Mucosa of rectum (tissue), 2 donors: ENCODE measurements around the gene RHBDL2.
"Not testable (repeated sequence)": the region's sequence is repeated elsewhere in the genome, so short reads cannot be mapped to it uniquely, and the experiment has no call there.

Experiments
- H3K27ac ChIP-seq, 2 donors: one replicate each; pipeline ENCODE4 v1.7.0; 2013; ENCODE audit warnings: inconsistent platforms in 2 of 2, low read depth in 2 of 2, low read length in 2 of 2
- H3K27me3 ChIP-seq, 2 donors: one replicate each; pipeline ENCODE4 v1.7.0; 2013; ENCODE audit warnings: low read length in 2 of 2; ENCODE audit not compliant: control insufficient read depth in 2 of 2, insufficient read depth in 2 of 2
- H3K36me3 ChIP-seq, 2 donors: one replicate each; pipeline ENCODE4 v1.7.0; 2013; ENCODE audit warnings: low read length in 2 of 2; ENCODE audit not compliant: control insufficient read depth in 2 of 2, insufficient read depth in 2 of 2
- H3K4me1 ChIP-seq, 2 donors: one replicate each; pipeline ENCODE4 v1.7.0; 2013; ENCODE audit warnings: low read length in 2 of 2, mild to moderate bottlenecking in 1 of 2; ENCODE audit not compliant: control insufficient read depth in 2 of 2, insufficient read depth in 2 of 2
- H3K4me3 ChIP-seq, 2 donors: one replicate each; pipeline ENCODE4 v1.7.0; 2013; ENCODE audit warnings: low read length in 2 of 2
- H3K9ac ChIP-seq, 2 donors: one replicate each; pipeline ENCODE4 v1.7.0; 2013; ENCODE audit warnings: low read length in 2 of 2, low read depth in 1 of 2, mild to moderate bottlenecking in 1 of 2
- H3K9me3 ChIP-seq, 2 donors: one replicate each; pipeline ENCODE4 v1.7.0; 2013; ENCODE audit warnings: low read length in 2 of 2; ENCODE audit not compliant: control insufficient read depth in 2 of 2
- donor health status: healthy.
- donor health status: Normal muscosa, but diverticular disease.

Gene RHBDL2

GRCh38 chr1:38860454-38860795 is 81.2 kb downstream of the RHBDL2 start:
- Histone ChIP-seq H3K27ac (peak overlapping the region in 1 of 2 donors; percentile 70), H3K4me3 (peak overlapping the region; percentile 89 to 94), H3K9me3 (no peaks in the 10 kb centered on the region), H3K27me3 (no peaks in the 10 kb centered on the region), H3K9ac (peak overlapping the region; percentile 81 to 95), H3K4me1 (peaks cover 15 to 25% of the 10 kb centered on the region in 2 donors), H3K36me3 (peaks cover 15 to 18% of the 10 kb centered on the region in 2 donors)

- H3K4me3 ChIP-seq: peak within 1 kb of the TSS; percentile 89 to 94
- H3K27me3 ChIP-seq: no peaks in the 10 kb centered on the region
- peaks cover 15 to 25% of the 10 kb centered on the region in 2 donors for H3K4me1 ChIP-seq
- no peaks in the 10 kb centered on the region for H3K9me3 ChIP-seq
- peak within 1 kb of the TSS; percentile 81 to 95 for H3K9ac ChIP-seq
- H3K27ac ChIP-seq: peak within 1 kb of the TSS; percentile 85 to 88
- peaks cover 18 to 23% of the 10 kb centered on the region in 2 donors for H3K36me3 ChIP-seq
Measured at GRCh38 chr1:38859561-38860453, 81.8 kb downstream of the RHBDL2 start, which contains the start of gene RRAGC. Gene RRAGC (minus strand): TSS chr1:38859772. CDS start chr1:38859646, 126 bp downstream.

- peaks cover 18 to 24% of the 10 kb centered on the region in 2 donors for H3K36me3 ChIP-seq
- H3K4me3 ChIP-seq: peak overlapping the region; percentile 77 to 86
- peak overlapping the region; percentile 76 to 86 for H3K9ac ChIP-seq
- no peaks in the 10 kb centered on the region for H3K9me3 ChIP-seq
- no peaks in the 10 kb centered on the region for H3K27me3 ChIP-seq
- peak overlapping the region; percentile 85 to 88 for H3K27ac ChIP-seq
- peaks cover 15 to 25% of the 10 kb centered on the region in 2 donors for H3K4me1 ChIP-seq
Measured at GRCh38 chr1:38858833-38859560, 82.6 kb downstream of the RHBDL2 start.

GRCh38 chr1:38852780-38853179 is 88.8 kb downstream of the RHBDL2 start:
- Histone ChIP-seq H3K36me3 (peaks cover 46 to 47% of the 10 kb centered on the region in 2 donors), H3K9me3 (no peaks in the 10 kb centered on the region), H3K27ac (no peak overlapping the region), H3K27me3 (no peaks in the 10 kb centered on the region), H3K4me1 (peaks cover under 1 to 5% of the 10 kb centered on the region in 2 donors), H3K9ac (no peak overlapping the region), H3K4me3 (no peak overlapping the region)

GRCh38 chr1:38848071-38848470 is 93.6 kb downstream of the RHBDL2 start:
- H3K9ac ChIP-seq: no peak overlapping the region
- H3K4me3 ChIP-seq: no peak overlapping the region
- H3K27ac ChIP-seq: no peak overlapping the region
- no peaks in the 10 kb centered on the region for H3K9me3 ChIP-seq
- H3K27me3 ChIP-seq: no peaks in the 10 kb centered on the region
- peaks cover 38 to 44% of the 10 kb centered on the region in 2 donors for H3K36me3 ChIP-seq
- H3K4me1 ChIP-seq: no peaks in the 10 kb centered on the region

GRCh38 chr1:38846210-38846609 is 95.4 kb downstream of the RHBDL2 start:
- no peaks in the 10 kb centered on the region for H3K9me3 ChIP-seq
- peaks cover 31% of the 10 kb centered on the region in 2 donors for H3K36me3 ChIP-seq
- no peaks in the 10 kb centered on the region for H3K27me3 ChIP-seq
- no peak overlapping the region for H3K9ac ChIP-seq
- H3K4me3 ChIP-seq: no peak overlapping the region
- H3K27ac ChIP-seq: no peak overlapping the region
- H3K4me1 ChIP-seq: no peaks in the 10 kb centered on the region

GRCh38 chr1:38845088-38845487 is 96.5 kb downstream of the RHBDL2 start:
- not testable (repeated sequence) for H3K4me1 ChIP-seq, H3K9ac ChIP-seq, H3K27ac ChIP-seq, H3K4me3 ChIP-seq, H3K27me3 ChIP-seq, H3K9me3 ChIP-seq
- peaks cover 31 to 32% of the 10 kb centered on the region in 2 donors for H3K36me3 ChIP-seq

- Histone ChIP-seq H3K27me3 (no peaks in the 10 kb centered on the region), H3K4me1 (no peaks in the 10 kb centered on the region), H3K4me3 (no peak overlapping the region), H3K9ac (no peak overlapping the region), H3K9me3 (no peaks in the 10 kb centered on the region), H3K36me3 (peaks cover 30 to 36% of the 10 kb centered on the region in 2 donors), H3K27ac (no peak overlapping the region)
Measured at GRCh38 chr1:38840281-38840680, 101.3 kb downstream of the RHBDL2 start.

GRCh38 chr1:38839363-38839762 is 102.3 kb downstream of the RHBDL2 start:
- Histone ChIP-seq H3K27ac (no peak overlapping the region), H3K4me3 (no peak overlapping the region), H3K36me3 (peaks cover 30% of the 10 kb centered on the region in 2 donors), H3K4me1 (no peaks in the 10 kb centered on the region), H3K9ac (no peak overlapping the region), H3K9me3 (no peaks in the 10 kb centered on the region), H3K27me3 (no peaks in the 10 kb centered on the region)

GRCh38 chr1:38836316-38836715 is 105.3 kb downstream of the RHBDL2 start:
- H3K27me3 ChIP-seq, H3K4me3 ChIP-seq, H3K9me3 ChIP-seq, H3K9ac ChIP-seq, H3K4me1 ChIP-seq, H3K27ac ChIP-seq: not testable (repeated sequence)
- peaks cover 20 to 25% of the 10 kb centered on the region in 2 donors for H3K36me3 ChIP-seq
